Mesenchymal stem cell (in vitro differentiated cells and primary cell): ENCODE data around the gene TRAPPC10.

Experiments used
- DNase-seq: peaks from one replicate; pipeline ENCODE4 v3.0.0-alpha.2; 2013
- H2AFZ ChIP-seq: one replicate; pipeline ENCODE4 v1.6.1; 2013; ENCODE audit warnings: low read depth, mild to moderate bottlenecking, control low read depth, inconsistent platforms, low read length, moderate library complexity
- H2AK5ac ChIP-seq: 2 replicates; pipeline ENCODE4 v1.6.1; 2013; ENCODE audit warnings: low read length, moderate library complexity, mild to moderate bottlenecking, inconsistent platforms; ENCODE audit not compliant: severe bottlenecking
- H2BK120ac ChIP-seq: one replicate; pipeline ENCODE4 v1.6.1; 2013; ENCODE audit warnings: low read depth, mild to moderate bottlenecking, inconsistent platforms, low read length, moderate library complexity
- H2BK12ac ChIP-seq, 2 experiments: one replicate each; pipeline ENCODE4 v1.6.1; 2013; ENCODE audit warnings: inconsistent platforms in 2 of 2, low read length in 2 of 2, mild to moderate bottlenecking in 2 of 2, moderate library complexity in 2 of 2, control low read depth in 1 of 2
- H2BK15ac ChIP-seq: one replicate; pipeline ENCODE4 v1.6.1; 2013; ENCODE audit warnings: mild to moderate bottlenecking, low read depth, inconsistent platforms; ENCODE audit not compliant: poor library complexity, severe bottlenecking
- H2BK5ac ChIP-seq: 2 replicates; pipeline ENCODE4 v1.6.1; 2013; ENCODE audit warnings: low read depth, mild to moderate bottlenecking, low read length, control low read depth, inconsistent platforms; ENCODE audit not compliant: poor library complexity, severe bottlenecking
- H3K14ac ChIP-seq, 2 experiments: one replicate each; pipeline ENCODE4 v1.6.1; 2013; ENCODE audit warnings: inconsistent platforms in 2 of 2, low read length in 2 of 2, control low read depth in 1 of 2, mild to moderate bottlenecking in 1 of 2, moderate library complexity in 1 of 2
- H3K18ac ChIP-seq, 2 experiments: one replicate each; pipeline ENCODE4 v1.6.1; 2013; ENCODE audit warnings: inconsistent platforms in 2 of 2, low read length in 2 of 2, control low read depth in 1 of 2, low read depth in 1 of 2, mild to moderate bottlenecking in 1 of 2
- H3K23ac ChIP-seq, 2 experiments: one replicate each; pipeline ENCODE4 v1.6.1; 2013; ENCODE audit warnings: inconsistent platforms in 2 of 2, low read length in 2 of 2, mild to moderate bottlenecking in 2 of 2, moderate library complexity in 2 of 2, control low read depth in 1 of 2
- H3K27ac ChIP-seq: 2 replicates; pipeline ENCODE4 v1.5.1; 2013; ENCODE audit warnings: mild to moderate bottlenecking, moderate library complexity, low read length, control low read depth, inconsistent platforms; ENCODE audit not compliant: poor library complexity, severe bottlenecking
- H3K27me3 ChIP-seq, 2 experiments: 2 replicates each; pipeline versions ENCODE4 v1.6.1 to v1.7.0; 2013; ENCODE audit warnings: low read length in 2 of 2, mild to moderate bottlenecking in 2 of 2, moderate library complexity in 2 of 2, control low read depth in 1 of 2, inconsistent platforms in 1 of 2; ENCODE audit not compliant: control insufficient read depth in 1 of 2, insufficient read depth in 1 of 2
- H3K36me3 ChIP-seq, 2 experiments: 2 replicates each; pipeline versions ENCODE4 v1.6.1 to v1.7.0; 2013; ENCODE audit warnings: low read length in 2 of 2, control low read depth in 1 of 2, inconsistent platforms in 1 of 2, low read depth in 1 of 2, mild to moderate bottlenecking in 1 of 2; ENCODE audit not compliant: insufficient read depth in 2 of 2, control insufficient read depth in 1 of 2
- H3K4ac ChIP-seq, 2 experiments: one replicate each; pipeline ENCODE4 v1.6.1; 2013; ENCODE audit warnings: inconsistent platforms in 2 of 2, low read length in 2 of 2, mild to moderate bottlenecking in 2 of 2, moderate library complexity in 2 of 2, control low read depth in 1 of 2, low read depth in 1 of 2
- H3K4me1 ChIP-seq: 2 replicates; pipeline ENCODE4 v1.6.1; 2013; ENCODE audit warnings: low read depth, low read length, control low read depth; ENCODE audit not compliant: control insufficient read depth, insufficient read depth
- H3K4me2 ChIP-seq: 2 replicates; pipeline ENCODE4 v1.6.1; 2013; ENCODE audit warnings: low read length, mild to moderate bottlenecking, inconsistent platforms; ENCODE audit not compliant: poor library complexity, severe bottlenecking
- H3K4me3 ChIP-seq, 2 experiments: 2 replicates each; pipeline versions ENCODE4 v1.5.1 to v1.7.0; 2013; ENCODE audit warnings: low read length in 2 of 2, mild to moderate bottlenecking in 2 of 2, control low read depth in 1 of 2, low read depth in 1 of 2; ENCODE audit not compliant: insufficient read depth in 1 of 2
- H3K79me1 ChIP-seq: replicated peaks from 2 replicates; pipeline ENCODE4 v1.6.1; 2013; ENCODE audit warnings: mild to moderate bottlenecking, control low read depth, low read length, inconsistent platforms; ENCODE audit not compliant: poor library complexity, severe bottlenecking
- H3K9ac ChIP-seq: 2 replicates; pipeline ENCODE4 v1.7.0; 2013; ENCODE audit warnings: mild to moderate bottlenecking, low read length, moderate library complexity
- H3K9me3 ChIP-seq: 2 replicates; pipeline ENCODE4 v1.7.0; 2013; ENCODE audit warnings: mild to moderate bottlenecking, low read length; ENCODE audit not compliant: control insufficient read depth
- H4K8ac ChIP-seq: one replicate; pipeline ENCODE4 v1.6.1; 2013; ENCODE audit warnings: inconsistent platforms, mild to moderate bottlenecking, low read length, moderate library complexity
- H4K91ac ChIP-seq: one replicate; pipeline ENCODE4 v1.6.1; 2013; ENCODE audit warnings: mild to moderate bottlenecking, low read length, inconsistent platforms
- WGBS: methylation state at CpG from one replicate; pipeline ENCODE4 v1.1.7; 2013; ENCODE audit warnings: mixed read lengths; 5-methylcytosine and 5-hydroxymethylcytosine counted together

Gene TRAPPC10

GRCh38 chr21:44057055-44057454 is 44.9 kb downstream of the TRAPPC10 start:
- Histone ChIP-seq H3K14ac (no peak overlapping the region), H3K9me3 (no peaks in the 10 kb centered on the region), H3K23ac (no peak overlapping the region), H3K36me3 (peaks cover 40 to 64% of the 10 kb centered on the region in 2 experiments), H3K27ac (no peak overlapping the region), H2BK15ac (no peak overlapping the region), H3K27me3 (no peaks in the 10 kb centered on the region), H2BK120ac (no peak overlapping the region), H3K4ac (no peak overlapping the region), H3K4me2 (no peak overlapping the region), H3K18ac (no peak overlapping the region), H2BK5ac (no peak overlapping the region), H3K9ac (no peak overlapping the region), H4K91ac (no peak overlapping the region), H2AFZ (no peak overlapping the region), H3K79me1 (peaks cover 38% of the 10 kb centered on the region), H2AK5ac (no peak overlapping the region), H4K8ac (no peak overlapping the region), H3K4me1 (peaks cover 18% of the 10 kb centered on the region), H3K4me3 (no peak overlapping the region), H2BK12ac (no peak overlapping the region)
- 99% methylated on average over 8 of the region's 9 CpGs for WGBS
- no peak for DNase-seq

- WGBS, result 96% methylated on average over 15 of the region's 15 CpGs
- no peak for DNase-seq
Observed at GRCh38 chr21:44057960-44058651, 46.0 kb downstream of the TRAPPC10 start.

GRCh38 chr21:44058652-44058964 is 46.5 kb downstream of the TRAPPC10 start:
- no peak for DNase-seq
- no peak overlapping the region for H2AFZ ChIP-seq
- H3K9me3 ChIP-seq, result no peaks in the 10 kb centered on the region
- H4K8ac ChIP-seq, result peak overlapping the region; percentile 20
- peak overlapping the region; percentile 29 for H4K91ac ChIP-seq
- H2AK5ac ChIP-seq, result no peak overlapping the region
- H3K4me1 ChIP-seq, result peaks cover 14% of the 10 kb centered on the region
- no peak overlapping the region for H2BK12ac ChIP-seq
- H3K18ac ChIP-seq, result no peak overlapping the region
- H3K23ac ChIP-seq, result no peak overlapping the region
- no peak overlapping the region for H2BK5ac ChIP-seq
- no peak overlapping the region for H3K14ac ChIP-seq
- WGBS, result 91% methylated on average over 12 of the region's 12 CpGs
- peak overlapping the region; percentile 5 for H2BK15ac ChIP-seq
- no peak overlapping the region for H3K4ac ChIP-seq
- peaks cover 42% of the 10 kb centered on the region for H3K79me1 ChIP-seq
- H3K9ac ChIP-seq, result no peak overlapping the region
- no peak overlapping the region for H3K4me3 ChIP-seq
- no peaks in the 10 kb centered on the region for H3K27me3 ChIP-seq
- H3K36me3 ChIP-seq, result peaks cover 50 to 66% of the 10 kb centered on the region in 2 experiments
- no peak overlapping the region for H3K27ac ChIP-seq
- no peak overlapping the region for H3K4me2 ChIP-seq
- no peak overlapping the region for H2BK120ac ChIP-seq

More at GRCh38 chr21:44057960-44058651, 46.0 kb downstream of the TRAPPC10 start:
- H3K27ac ChIP-seq, result no peak overlapping the region
- no peak overlapping the region for H3K23ac ChIP-seq
- no peak overlapping the region for H3K4me3 ChIP-seq
- H3K79me1 ChIP-seq, result peaks cover 39% of the 10 kb centered on the region
- no peak overlapping the region for H2BK15ac ChIP-seq
- no peak overlapping the region for H3K18ac ChIP-seq
- peaks cover 45 to 65% of the 10 kb centered on the region in 2 experiments for H3K36me3 ChIP-seq
- no peak overlapping the region for H2AFZ ChIP-seq
- H2BK5ac ChIP-seq, result no peak overlapping the region
- H3K4me2 ChIP-seq, result no peak overlapping the region
- no peak overlapping the region for H2AK5ac ChIP-seq
- no peaks in the 10 kb centered on the region for H3K9me3 ChIP-seq
- no peak overlapping the region for H2BK12ac ChIP-seq
- no peak overlapping the region for H3K14ac ChIP-seq
- H3K9ac ChIP-seq, result no peak overlapping the region
- H4K91ac ChIP-seq, result peak overlapping the region; percentile 29
- no peaks in the 10 kb centered on the region for H3K27me3 ChIP-seq
- no peak overlapping the region for H3K4ac ChIP-seq
- H2BK120ac ChIP-seq, result no peak overlapping the region
- peaks cover 14% of the 10 kb centered on the region for H3K4me1 ChIP-seq
- H4K8ac ChIP-seq, result peak overlapping the region; percentile 19

GRCh38 chr21:44058981-44059380 is 46.9 kb downstream of the TRAPPC10 start:
- H2BK5ac ChIP-seq, result no peak overlapping the region
- no peak overlapping the region for H3K4ac ChIP-seq
- no peak for DNase-seq
- no peak overlapping the region for H4K8ac ChIP-seq
- no peak overlapping the region for H4K91ac ChIP-seq
- no peak overlapping the region for H2AFZ ChIP-seq
- H3K9me3 ChIP-seq, result no peaks in the 10 kb centered on the region
- H2AK5ac ChIP-seq, result no peak overlapping the region
- H2BK120ac ChIP-seq, result no peak overlapping the region
- no peak overlapping the region for H3K4me2 ChIP-seq
- H2BK15ac ChIP-seq, result no peak overlapping the region
- WGBS, result 98% methylated on average over 14 of the region's 17 CpGs
- H3K14ac ChIP-seq, result no peak overlapping the region
- no peak overlapping the region for H3K4me3 ChIP-seq
- H3K27ac ChIP-seq, result no peak overlapping the region
- H3K27me3 ChIP-seq, result no peaks in the 10 kb centered on the region
- H3K79me1 ChIP-seq, result peaks cover 44% of the 10 kb centered on the region
- no peak overlapping the region for H3K9ac ChIP-seq
- no peak overlapping the region for H3K23ac ChIP-seq
- H3K4me1 ChIP-seq, result peaks cover 13% of the 10 kb centered on the region
- H3K18ac ChIP-seq, result no peak overlapping the region
- no peak overlapping the region for H2BK12ac ChIP-seq
- peaks cover 54 to 70% of the 10 kb centered on the region in 2 experiments for H3K36me3 ChIP-seq
